ENCODE measurements around the gene FJX1. TPM values are rescaled to one million over a fixed set of nuclear protein-coding genes. Genes with fewer than 3 reads are reported as not detected.

Gene FJX1
- total and polyA plus RNA-seq, 2 experiments from 2014 or later: 9.4 to 16.1 TPM

GRCh38 chr11:35583843-35584242, 34.4 kb upstream of the FJX1 start:
- Mint-ChIP-seq H3K27me3 (ENCODE audit: insufficient read depth, low read depth, poor library complexity) (no peaks in the 10 kb centered on the region), H3K4me3 (no peak overlapping the region), H3K27ac (no peak overlapping the region), H3K4me1 (peaks cover 4% of the 10 kb centered on the region), H3K36me3 (ENCODE audit: low read depth) (no peaks in the 10 kb centered on the region), H3K9me3 (no peaks in the 10 kb centered on the region; the same call in 2 of the 3 replicates)
- Histone ChIP-seq H3K27ac (ENCODE audit: low read depth) (no peak overlapping the region), H3K9me2 (ENCODE audit: insufficient read depth) (no peaks in the 10 kb centered on the region), H3K4me3 (no peak overlapping the region), H3K4me2 (no peak overlapping the region), H4K20me1 (replicated peaks; ENCODE audit: insufficient read depth) (no peaks in the 10 kb centered on the region), H3F3A (replicated peaks; ENCODE audit: low read depth) (no peaks in the 10 kb centered on the region), H2AFZ (no peak overlapping the region), H3K36me3 (ENCODE audit: insufficient read depth) (no peaks in the 10 kb centered on the region), H3K79me2 (replicated peaks; ENCODE audit: insufficient read depth) (no peaks in the 10 kb centered on the region), H3K27me3 (ENCODE audit: insufficient read depth) (no peaks in the 10 kb centered on the region), H3K4me1 (ENCODE audit: insufficient read depth) (no peaks in the 10 kb centered on the region)
- TF ChIP-seq STAT1 (IDR thresholded peaks at IDR 0.05; ENCODE audit: unreplicated experiment): no peak
- TF ChIP-seq JUNB (IDR thresholded peaks at IDR 0.05; ENCODE audit: unreplicated experiment): no peak
- no peak for TF ChIP-seq ZNF462 (CRISPR knock-in tag; IDR thresholded peaks at IDR 0.05)
- TF ChIP-seq REST (IDR thresholded peaks at IDR 0.05; ENCODE audit: unreplicated experiment): no peak
- TF ChIP-seq CTCF (conservative IDR thresholded peaks at IDR 0.05; ENCODE audit: low read depth in 2 of 2): no peak
- TF ChIP-seq EZH2phosphoT487 (IDR thresholded peaks at IDR 0.05; ENCODE audit: unreplicated experiment): no peak
- no peak for TF ChIP-seq EZH2 (IDR thresholded peaks at IDR 0.05; ENCODE audit: low read depth, unreplicated experiment)
- no peak for TF ChIP-seq POLR2AphosphoS5 (IDR thresholded peaks at IDR 0.05; ENCODE audit: low read depth)
- TF ChIP-seq ZNF114 (CRISPR knock-in tag; IDR thresholded peaks at IDR 0.05): no peak
- DNase-seq (ENCODE audit: low spot score) (no peak), ATAC-seq (no peak)

All from GM23338 (cell line).